ENCODE results near the gene SEPTIN8.
A peak's percentile ranks its signal among the peaks of the same experiment; 100 is the strongest.

SEPTIN8 gene

GRCh38 chr5:132777209-132778069 is at the start of gene SEPTIN8:
Gene SEPTIN8, minus strand, starts transcription at chr5:132777239. Its CDS starts 102 bp downstream, at chr5:132777137.
- H3K27ac ChIP-seq = peak within 1 kb of the TSS; percentile 75
- TF ChIP-seq CTCF (conservative IDR thresholded peaks at IDR 0.05) = no peak

GRCh38 chr5:132826424-132827082 is 49.5 kb upstream of the SEPTIN8 start:
- TF ChIP-seq CTCF (conservative IDR thresholded peaks at IDR 0.05) = no peak

GRCh38 chr5:132825834-132826391 is 48.9 kb upstream of the SEPTIN8 start:
- no peak for TF ChIP-seq CTCF (conservative IDR thresholded peaks at IDR 0.05)
- H3K27ac ChIP-seq = peak overlapping the region; percentile 27

More at GRCh38 chr5:132826424-132827082, 49.5 kb upstream of the SEPTIN8 start:
- peak overlapping the region; percentile 27 for H3K27ac ChIP-seq

GRCh38 chr5:132825033-132825833 is 48.2 kb upstream of the SEPTIN8 start:
- no peak overlapping the region for H3K27ac ChIP-seq
- no peak for TF ChIP-seq CTCF (conservative IDR thresholded peaks at IDR 0.05)

- no peak overlapping the region for H3K27ac ChIP-seq
- no peak for TF ChIP-seq CTCF (conservative IDR thresholded peaks at IDR 0.05)
These were observed 47.4 kb upstream of the SEPTIN8 start for GRCh38 chr5:132824426-132824825.

GRCh38 chr5:132823481-132824050 is 46.5 kb upstream of the SEPTIN8 start:
- no peak for TF ChIP-seq CTCF (conservative IDR thresholded peaks at IDR 0.05)
- H3K27ac ChIP-seq = no peak overlapping the region
